Stimulated activated CD8-positive, alpha-beta memory T cell treated with anti-CD3 and anti-CD28 coated beads, Interleukin-7, amount 100 ng/mL, for 24 hours (primary cell): ENCODE measurements around the gene KIF14.
"Not testable (repeated sequence)": the region's sequence is repeated elsewhere in the genome, so short reads cannot be mapped to it uniquely, and the experiment has no call there.

Source experiments
- DNase-seq: peaks from one replicate; pipeline ENCODE4 v3.0.0-alpha.2; 2020; ENCODE audit warnings: low read depth

KIF14 gene

DNA sequence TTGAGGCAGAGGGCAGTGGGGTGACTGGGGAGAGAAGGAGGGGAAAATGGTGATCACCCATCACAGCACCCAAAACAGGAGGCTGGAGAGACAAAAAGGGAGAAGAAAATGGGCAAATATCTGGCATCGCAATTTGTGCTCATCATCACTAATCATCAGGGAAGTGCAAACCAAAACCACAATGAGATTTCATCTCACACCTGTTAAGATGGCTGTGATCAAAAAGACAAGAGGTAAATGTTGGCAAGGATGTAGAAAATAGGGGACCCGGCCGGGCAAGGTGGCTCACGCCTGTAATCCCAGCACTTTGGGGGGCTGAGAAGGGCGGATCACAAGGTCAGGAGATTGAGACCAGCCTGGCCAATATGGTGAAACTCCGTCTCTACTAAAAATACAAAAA is 74.0 kb downstream of the KIF14 start:
- DNase-seq, result no peak

DNA sequence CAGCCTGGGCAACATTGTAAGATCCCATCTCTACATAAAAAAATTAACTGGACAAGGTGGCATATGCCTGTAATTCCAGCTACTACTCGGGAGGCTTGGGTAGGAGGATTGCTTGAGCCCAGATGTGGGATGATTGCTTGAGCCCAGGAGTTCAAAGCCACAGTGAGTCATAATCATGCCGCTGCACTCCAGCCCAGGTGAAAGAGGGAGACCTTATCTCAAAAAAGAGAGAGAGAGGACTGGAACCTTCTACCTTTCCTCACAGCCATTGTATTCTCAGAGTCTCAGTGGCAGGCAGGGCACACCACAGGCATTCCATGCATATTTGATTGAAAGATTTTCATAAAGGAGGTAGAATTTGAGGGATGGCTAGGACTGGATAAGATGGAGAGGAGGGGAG is 78.4 kb downstream of the KIF14 start:
- DNase-seq, result no peak

GRCh38 chr1:200540281-200540680 is 80.3 kb downstream of the KIF14 start:
- no peak for DNase-seq

DNA sequence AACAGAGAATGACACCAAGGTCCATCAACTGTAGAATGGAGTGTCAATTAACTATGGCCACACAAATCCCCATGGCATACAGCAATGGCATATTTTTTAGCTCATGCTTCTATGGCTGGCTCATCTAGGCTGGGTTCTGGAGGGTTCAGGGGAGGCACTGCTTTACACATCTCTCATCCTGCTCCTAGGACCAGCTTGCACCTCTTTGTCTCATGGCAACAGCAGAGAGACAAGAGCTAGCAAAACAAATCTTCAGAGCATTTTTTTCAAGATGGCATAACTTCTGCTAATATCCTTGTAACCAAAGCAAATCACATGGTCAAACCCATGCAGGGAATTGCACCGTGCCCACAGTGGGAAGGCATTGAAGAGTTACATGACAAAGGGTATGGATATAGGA is 82.4 kb downstream of the KIF14 start:
- no peak for DNase-seq

DNA sequence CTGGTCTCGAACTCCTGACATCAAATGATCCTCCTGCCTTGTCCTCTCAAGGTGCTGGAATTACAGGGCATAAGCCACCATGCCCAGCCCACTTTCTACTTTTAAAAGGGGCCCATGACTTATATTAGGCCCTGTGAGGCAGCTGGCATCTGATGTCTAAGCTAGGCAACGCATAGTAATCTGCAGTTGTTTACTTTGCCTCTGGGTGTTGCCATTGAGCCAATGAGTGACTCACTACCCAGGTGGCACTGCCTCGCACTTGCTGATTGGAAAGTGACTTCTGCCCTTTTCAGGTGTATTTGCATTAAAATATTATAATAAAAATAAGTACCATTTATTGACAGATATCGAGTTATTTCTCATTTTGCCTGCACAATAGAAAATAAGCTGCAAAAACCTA is 84.9 kb downstream of the KIF14 start:
- no peak for DNase-seq

DNA sequence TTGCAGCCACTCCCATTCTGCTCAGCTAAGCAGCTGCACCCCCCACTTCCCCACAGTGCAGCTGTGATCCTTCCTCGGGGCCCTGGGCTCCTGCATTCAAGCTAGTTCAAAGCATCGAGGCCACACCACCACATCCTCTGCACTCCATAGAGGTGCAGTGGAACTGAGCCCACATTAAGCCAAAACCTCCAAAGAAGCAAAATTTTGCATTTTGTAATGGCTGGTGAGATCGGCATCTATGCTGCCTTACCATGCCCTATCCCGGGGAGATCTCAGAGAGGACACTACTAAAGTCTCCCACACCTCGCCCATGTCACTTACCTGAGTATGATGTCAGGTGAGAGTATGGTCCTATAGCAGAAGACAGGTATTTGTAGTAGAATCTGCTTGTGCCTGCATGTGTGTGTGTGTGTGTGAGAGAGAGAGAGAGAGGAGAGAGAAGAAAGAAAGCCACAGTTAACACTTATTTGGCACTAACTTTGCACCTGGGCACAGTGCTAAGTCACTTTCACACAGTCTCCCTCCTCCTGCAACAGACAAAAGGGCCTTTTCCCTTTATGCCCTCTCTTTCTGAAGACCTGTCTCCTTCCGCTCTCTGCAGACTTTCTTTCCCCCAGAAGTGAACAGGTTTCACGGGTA is 89.8 kb downstream of the KIF14 start:
- no peak for DNase-seq

- DNase-seq, result no peak
Measured at GRCh38 chr1:200528858-200529606, 91.5 kb downstream of the KIF14 start.

DNA sequence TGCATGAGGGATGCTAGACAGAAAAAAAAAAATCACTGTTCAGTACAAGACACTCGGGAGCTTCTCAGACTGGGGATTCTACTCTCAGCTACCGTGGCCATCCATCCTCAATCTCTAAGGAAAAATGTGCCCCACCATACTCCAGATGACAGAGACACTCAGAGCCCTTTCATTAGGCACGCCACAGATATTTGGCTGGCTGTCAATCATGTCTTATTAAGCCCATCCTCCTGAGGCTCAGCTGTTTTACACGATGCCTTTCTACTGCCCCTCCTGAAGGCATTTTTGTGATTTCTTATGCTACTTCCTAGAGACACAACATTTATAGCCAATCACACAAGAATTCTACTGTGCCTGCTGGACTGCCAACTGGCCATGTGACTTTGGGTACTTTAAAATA is 92.9 kb downstream of the KIF14 start:
- DNase-seq, result no peak

GRCh38 chr1:200526709-200527612 is 93.6 kb downstream of the KIF14 start:
- no peak for DNase-seq

DNA sequence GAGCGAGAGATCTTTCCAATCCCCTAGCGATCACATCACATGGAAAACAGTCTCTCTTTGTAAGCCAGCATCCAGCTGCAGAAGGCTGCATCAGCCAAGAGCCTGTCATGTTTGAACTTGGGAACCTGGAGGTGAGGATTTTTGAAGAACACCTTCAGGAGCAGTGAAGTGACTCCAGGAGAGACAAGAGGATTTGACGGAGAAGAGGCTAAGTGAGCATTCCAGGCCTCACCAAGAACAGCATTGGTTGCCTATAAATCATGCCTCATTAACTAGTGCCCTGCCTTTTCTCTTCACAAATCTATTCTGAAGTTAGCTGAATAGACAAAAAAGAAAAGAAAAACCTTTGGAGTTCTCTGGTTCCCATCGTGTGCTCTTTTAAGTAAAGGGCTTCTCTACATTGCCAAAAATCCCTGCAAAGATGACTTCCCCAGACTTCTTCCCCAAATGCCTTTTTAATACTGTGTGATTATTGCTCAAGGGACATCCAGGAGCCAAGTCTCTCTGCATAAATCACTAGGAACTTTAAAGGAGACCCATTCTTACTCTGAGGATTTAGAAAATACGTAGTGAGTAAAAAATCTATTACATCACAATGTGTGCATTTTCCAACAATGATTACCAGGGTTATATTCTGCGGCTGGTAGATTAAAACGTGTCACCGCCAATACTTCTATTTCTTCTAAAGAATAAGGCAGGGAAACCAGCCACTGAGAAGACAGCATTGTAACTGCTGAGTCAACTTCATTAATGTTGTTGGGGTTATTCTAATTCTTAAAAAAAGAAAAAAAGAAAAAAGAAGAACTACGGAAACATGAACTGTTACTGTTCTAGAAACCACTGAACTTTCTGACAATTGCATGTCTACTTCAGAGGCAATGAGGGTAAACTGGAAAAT is 95.2 kb downstream of the KIF14 start:
- DNase-seq, result no peak

DNA sequence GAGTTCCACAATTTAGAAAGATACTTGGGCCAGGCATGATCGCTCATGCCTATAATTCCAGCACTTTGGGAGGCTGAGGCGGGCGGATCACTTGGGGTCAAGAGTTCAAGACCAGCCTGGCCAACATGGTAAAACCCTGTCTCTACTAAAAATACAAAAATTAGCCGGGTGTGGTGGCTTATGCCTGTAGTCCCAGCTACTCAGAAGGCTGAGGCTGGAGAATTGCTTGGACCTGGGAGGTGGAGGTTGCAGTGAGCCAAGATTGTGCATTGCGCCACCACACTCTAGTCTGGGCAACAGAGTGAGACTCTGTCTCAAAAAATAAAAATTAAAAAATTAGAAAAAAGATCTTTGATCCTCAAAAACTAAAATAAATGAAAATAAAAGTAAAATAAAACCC is 96.0 kb downstream of the KIF14 start:
- DNase-seq, result not testable (repeated sequence)

DNA sequence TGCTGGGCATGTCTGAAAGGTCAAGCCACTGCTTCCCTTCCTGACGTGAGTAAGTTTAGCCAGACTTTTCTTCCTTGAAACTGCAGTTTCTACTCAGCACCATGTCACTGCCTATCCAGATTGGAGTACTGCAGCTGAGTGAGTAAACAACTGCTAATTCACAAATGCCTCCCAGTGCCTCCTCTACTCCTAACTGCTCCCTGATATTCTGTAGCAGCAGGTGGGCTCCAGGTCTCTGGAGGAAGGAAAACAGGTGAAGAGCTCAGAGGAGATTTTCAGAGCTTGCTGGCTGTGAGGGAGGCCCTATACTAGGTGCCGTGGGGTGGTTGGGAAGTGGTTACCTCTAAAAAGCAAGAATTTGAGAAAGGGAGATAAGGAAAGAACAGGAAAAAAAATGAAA is 96.5 kb downstream of the KIF14 start:
- DNase-seq, result no peak

- no peak for DNase-seq
Measured at GRCh38 chr1:200520735-200521134, 99.8 kb downstream of the KIF14 start.

DNA sequence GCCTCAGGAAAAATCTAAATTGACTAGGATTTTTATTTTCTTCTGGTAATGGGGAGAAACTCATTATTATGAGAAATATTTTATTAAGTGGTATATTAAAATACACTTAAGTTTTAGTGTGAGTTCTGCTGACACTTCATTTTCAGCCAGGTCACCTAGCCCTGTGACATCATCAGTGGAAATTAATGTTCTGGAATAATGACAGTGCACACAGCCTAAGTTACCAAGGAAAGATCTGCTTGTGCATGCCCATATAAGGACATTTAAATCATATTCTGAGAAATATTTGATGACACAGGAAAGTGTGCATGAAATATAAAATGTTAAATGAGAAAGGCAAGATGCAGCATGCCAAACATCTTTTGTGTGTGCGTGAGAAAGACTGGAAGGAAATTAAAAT is 102.0 kb downstream of the KIF14 start:
- DNase-seq, result no peak

DNA sequence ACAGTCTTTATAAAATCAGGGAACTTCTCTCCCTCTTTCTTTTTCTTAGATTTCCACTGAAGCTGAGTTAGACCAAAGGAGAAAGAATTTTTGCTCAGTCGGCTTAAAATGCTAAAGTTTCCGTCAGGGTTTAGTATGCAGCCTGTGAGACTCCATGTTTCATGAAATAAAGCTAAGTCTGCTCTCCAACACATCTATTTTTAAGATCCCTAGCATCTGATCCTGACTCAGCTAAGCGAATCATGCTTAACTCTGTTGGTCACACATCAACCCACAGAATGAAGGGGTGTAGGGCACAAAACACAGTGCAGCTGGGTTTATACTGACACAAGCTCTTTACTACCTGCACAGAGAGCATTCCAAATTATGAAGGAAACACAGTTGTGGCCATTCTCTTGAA is 108.4 kb downstream of the KIF14 start:
- DNase-seq, result no peak

DNA sequence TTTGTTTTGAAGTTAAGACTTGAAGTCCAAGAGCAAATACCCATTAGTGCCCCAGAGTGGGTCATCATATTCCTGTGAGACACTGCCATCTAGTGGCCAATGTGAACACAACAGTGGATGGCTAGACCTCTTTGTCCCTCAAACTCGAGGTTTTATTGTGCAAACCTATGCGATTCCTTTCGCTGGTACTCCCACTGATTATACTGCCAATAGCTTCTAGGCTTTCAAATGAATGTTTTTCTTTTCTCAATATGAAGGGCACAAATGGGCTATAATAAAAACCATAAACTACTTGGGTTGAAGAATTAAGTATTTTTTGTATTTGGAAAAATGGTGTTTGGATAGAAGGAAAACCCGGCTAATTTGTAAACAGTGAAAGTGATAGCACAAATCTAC is 110.3 kb downstream of the KIF14 start:
- DNase-seq, result no peak

- no peak for DNase-seq
Measured at GRCh38 chr1:200506471-200506870, 114.1 kb downstream of the KIF14 start.

- no peak for DNase-seq
Measured at GRCh38 chr1:200505257-200505656, 115.3 kb downstream of the KIF14 start.
